HK-2 (cell line): ENCODE results near the gene ATP9B.

Experiments used
- DNase-seq: peaks from one replicate; pipeline ENCODE4 v3.0.0-alpha.2; 2018; ENCODE audit not compliant: unreplicated experiment

ATP9B gene

DNA sequence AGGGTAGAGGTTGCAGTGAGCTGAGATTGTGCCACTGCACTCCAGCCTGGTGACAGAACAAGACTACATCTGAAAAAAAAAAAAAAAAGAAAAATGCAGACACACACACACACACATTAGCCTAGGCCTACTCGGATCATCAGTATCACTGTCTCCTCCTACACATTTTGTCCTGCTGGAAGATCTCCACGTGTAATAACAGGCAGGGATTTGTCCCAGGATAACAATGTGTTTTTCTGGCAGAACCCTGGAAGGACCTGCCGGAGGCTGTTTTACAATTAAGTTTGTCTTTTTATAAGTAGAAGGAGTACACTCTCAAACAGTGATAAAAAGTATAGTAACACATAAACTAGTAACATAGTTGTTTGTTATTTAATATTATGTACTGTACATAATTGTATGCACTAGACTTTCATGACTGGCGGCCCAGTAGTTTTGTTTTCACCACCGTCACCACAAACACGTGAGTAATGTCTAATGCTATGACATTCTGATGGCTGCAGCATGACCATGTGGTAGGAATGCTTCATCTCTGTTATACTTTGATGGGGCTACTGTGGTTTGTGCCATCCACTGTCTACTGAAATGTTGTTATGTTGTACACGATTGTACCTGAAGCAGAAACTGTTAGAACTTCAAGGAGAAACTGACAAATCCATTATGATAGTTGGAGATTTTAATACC, 130.6 kb downstream of the ATP9B start:
- peak; percentile 4 for DNase-seq

GRCh38 chr18:79200546-79201268, 131.5 kb downstream of the ATP9B start:
- peak; percentile 5 for DNase-seq

DNA sequence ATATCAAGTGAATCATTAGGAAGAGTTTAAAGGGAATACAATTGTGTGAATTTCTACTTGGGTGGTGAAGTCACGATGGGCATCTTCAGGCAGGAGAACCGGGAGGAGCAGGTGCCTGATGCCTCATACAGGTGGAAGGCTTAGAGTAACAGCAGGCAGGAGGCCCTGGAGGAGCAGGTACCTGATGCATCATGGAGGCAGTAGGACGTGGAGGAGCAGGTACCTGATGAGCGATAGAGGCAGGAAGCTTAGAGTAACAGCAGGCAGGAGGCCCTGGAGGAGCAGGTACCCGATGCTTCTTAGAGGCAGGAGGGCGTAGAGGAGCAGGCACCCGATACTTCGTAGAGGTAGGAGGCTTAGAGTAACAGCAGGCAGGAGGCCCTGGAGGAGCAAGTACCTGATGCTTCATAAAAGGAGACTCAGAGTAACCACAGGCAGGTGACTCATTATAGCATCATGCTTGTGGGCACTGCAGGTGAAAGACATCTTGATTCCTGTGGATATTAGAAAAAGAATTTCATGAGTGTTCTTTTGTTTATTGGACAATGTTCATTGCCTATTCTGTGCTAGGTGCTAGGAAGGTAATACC, 133.9 kb downstream of the ATP9B start:
- DNase-seq: peak; percentile 14

DNA sequence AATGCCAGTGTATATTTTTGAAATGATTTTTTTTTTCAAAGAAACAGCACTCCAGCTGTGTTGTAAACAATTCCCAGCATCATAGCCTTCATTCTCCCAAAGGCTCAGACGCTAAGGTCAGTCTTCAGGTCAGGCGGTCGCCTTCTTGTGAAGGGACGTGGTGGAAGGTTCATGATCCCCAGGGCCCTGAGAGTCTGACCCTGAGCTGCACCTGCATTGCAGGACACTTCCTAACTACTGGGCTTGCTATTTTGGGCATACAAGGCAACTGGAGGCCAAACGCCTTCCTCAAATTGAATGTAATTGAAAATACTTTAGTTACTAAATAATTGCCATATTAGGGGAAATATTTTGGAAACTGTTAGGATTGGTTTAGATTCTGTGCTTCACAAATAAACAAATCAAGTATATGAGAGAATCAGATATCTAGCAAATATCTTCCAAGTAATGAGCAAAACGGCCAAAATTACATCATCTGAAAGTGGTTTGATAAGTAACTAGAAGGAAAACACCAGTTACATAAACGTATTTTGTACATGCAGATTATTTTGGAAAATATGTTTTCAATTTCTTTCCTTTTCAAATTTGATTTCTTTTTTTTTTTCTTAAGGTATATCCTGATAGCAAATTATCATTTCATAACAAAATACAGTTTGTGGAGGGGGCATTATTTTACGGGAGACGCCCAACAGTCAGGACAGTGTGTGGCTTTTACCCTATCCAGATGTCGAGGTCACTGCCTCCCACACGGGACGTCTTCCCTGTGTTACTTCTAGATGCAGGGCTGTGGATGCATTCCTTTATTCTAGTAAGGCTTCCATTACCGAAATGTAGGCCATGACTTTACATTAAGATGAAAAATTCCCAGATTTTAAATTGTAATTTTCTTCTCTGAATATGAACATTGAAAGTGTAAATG, 136.0 kb downstream of the ATP9B start:
- no peak for DNase-seq

GRCh38 chr18:79206444-79206843, 137.2 kb downstream of the ATP9B start:
- DNase-seq: no peak

- DNase-seq: no peak
Observed at GRCh38 chr18:79208906-79209305, 139.7 kb downstream of the ATP9B start.

DNA sequence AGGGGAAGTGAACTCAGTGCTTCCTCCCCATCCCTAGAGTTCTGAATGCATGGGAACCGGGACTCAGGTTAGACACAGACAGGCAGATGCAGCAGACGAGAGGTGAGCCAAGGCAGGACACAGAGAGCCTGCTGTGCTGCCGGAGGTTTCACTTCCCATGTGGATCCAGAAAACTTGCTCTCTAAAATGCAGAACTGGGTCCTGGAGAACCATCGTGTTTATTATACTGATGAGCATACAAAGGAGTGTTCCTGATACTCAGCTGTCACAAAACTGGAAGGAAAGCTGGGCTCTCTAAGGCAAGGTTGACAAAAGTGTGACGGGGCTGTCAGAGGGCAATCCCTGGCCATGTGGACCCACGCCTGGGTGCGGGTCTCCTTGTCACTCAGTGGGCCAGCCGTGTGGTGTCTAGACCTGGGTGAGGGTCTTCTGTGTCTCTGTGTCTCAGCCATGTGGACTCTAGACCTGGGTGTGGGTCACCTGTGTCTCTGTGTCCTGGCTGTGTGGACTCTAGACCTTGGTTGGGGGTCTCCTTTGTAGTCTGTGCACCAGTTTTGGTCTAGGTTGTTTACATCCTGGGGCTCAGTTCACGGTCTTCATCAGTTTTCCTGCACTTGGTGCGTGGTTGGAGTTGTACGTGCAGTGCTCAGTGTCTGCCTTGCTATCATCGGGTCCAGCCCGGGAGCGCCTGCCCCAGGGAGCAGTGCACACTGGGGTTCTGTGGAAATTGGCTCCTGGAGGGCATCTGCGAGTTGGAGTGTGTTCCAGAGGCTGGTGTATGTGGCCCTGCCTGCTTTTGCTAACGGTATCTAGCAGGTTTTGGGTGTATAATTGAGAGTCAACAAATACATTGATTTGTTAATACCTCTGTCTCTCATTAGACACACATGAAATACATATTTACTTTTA, 141.1 kb downstream of the ATP9B start:
- DNase-seq: no peak

GRCh38 chr18:79211844-79212243, 142.7 kb downstream of the ATP9B start:
- DNase-seq: no peak

- DNase-seq: no peak
Observed at GRCh38 chr18:79214056-79214455, 144.9 kb downstream of the ATP9B start.

GRCh38 chr18:79216176-79216575, 147.0 kb downstream of the ATP9B start:
- DNase-seq: no peak

GRCh38 chr18:79217979-79218604, 148.9 kb downstream of the ATP9B start:
- DNase-seq: no peak

DNA sequence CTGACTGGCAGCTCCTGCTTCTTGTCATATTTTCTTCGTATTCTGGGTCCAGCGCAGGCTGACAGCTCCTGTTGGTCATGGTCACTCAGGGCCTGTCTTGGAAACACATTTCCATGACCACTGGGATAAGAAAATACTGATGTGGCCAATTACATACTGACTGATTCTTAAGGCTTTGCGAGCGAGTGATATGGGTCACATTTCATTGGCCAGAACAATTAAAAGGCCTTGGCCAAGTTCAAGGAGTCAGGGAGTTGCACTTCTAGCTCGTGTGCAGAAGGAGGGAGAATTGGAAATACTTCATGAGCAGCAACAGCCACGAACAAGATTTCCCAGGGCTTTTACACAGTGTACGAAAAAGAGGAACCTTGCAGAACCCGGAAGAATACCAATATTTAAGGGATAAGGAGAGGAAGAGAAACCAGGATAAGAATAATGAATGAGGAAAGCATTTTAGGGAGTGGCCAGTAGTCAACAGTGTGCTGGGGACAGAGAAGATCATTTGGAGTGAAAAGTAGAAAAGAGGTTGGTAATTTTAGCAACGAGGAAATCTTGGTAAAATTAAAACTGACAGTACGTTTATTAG, 149.5 kb downstream of the ATP9B start:
- no peak for DNase-seq

DNA sequence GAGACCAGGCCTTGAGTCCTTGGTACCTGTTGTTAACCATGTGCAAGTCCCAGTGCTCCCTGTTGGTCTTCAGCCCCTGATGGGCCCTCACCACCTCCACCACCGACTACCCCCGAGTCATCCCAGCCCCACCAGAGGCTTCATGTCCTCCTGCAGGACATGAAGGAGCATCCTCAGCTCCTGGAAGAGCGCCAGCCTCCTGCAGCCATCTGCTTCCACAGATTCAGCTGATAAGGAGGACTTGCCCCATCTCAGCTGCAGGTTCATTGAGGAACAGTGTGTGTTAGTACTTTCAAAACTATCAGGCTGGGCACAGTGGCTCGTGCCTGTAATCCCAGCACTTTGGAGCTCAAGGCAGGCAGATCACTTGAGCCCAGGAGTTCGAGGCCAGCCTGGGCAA, 151.9 kb downstream of the ATP9B start:
- DNase-seq: no peak

DNA sequence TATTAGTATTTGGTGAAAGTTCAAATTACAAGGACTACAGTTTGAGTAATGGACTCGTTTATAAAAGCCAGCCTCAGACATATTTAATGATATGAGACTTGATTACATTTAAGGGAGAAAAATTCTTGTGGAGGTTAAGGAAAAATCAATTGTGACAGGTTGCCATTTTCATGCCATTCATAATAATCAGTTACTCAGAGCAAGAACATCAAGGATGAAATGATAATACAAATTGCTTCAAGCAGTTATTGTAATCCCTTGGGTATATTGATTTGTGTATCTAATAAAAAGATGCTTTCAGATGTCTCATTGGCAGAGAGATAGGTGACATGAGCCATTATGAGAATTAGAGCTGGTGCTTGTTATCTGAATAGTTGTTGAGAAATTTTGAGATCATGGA, 153.6 kb downstream of the ATP9B start:
- DNase-seq: no peak

DNA sequence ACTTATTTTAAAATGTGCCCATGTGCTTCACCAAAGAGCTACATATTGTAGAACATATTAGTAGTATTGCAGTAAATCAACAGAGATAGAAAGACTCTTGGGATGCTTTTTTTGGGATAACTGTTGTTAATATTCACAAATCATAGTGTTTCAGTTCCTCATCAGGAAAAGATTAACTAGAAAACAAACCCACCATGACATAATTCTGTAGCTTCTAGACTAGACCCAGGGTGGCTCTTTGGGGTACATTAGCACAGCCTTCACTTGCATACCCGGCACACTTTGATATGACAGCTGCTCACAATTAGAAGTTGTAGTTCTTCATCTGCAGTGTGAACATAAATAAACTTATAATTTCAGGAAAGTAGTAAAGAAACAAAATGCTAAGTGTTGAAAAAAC, 154.2 kb downstream of the ATP9B start:
- DNase-seq: no peak

- DNase-seq: no peak
Observed at GRCh38 chr18:79224381-79224780, 155.2 kb downstream of the ATP9B start.

DNA sequence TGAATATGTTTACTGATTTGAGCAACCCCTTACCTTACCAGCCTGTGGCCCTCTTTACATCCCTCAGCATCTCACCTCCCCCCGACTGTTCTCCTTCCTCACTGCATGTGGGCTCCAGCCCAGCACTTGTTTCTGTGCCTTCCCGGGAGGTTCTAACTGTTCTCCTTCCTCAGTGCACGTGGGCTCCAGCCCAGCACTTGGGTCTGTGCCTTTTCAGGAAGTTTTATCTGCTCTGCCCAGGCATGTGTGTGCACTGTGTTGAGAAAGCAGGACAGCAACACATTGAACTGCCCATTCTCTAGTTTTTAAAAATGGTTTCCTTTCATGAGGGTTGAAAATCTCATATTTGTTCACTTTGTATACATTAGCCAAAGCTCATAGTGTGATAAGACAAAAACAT, 158.4 kb downstream of the ATP9B start:
- no peak for DNase-seq

GRCh38 chr18:79229431-79229830, 160.2 kb downstream of the ATP9B start:
- no peak for DNase-seq

- no peak for DNase-seq
Observed at GRCh38 chr18:79234438-79234837, 165.2 kb downstream of the ATP9B start.

- peak; percentile 27 for DNase-seq
Observed at GRCh38 chr18:79239631-79240030, 170.4 kb downstream of the ATP9B start.
